GM12801 (cell line): Measurements from ENCODE around the gene FAM20C.

Experiments
- CTCF ChIP-seq: IDR thresholded peaks from one replicate; pipeline ENCODE4 v1.5.1; 2011; ENCODE audit warnings: control low read depth; ENCODE audit not compliant: insufficient read length; ENCODE audit errors: extremely low read depth

FAM20C gene

GRCh38 chr7:247181-247580 is 54.8 kb downstream of the FAM20C start:
- no peak for TF ChIP-seq CTCF

- no peak for TF ChIP-seq CTCF
Measured at GRCh38 chr7:247636-248035, 55.3 kb downstream of the FAM20C start.

GRCh38 chr7:248732-249435 is 56.5 kb downstream of the FAM20C start:
- no peak for TF ChIP-seq CTCF

GRCh38 chr7:249989-250388 is 57.6 kb downstream of the FAM20C start:
- no peak for TF ChIP-seq CTCF

- TF ChIP-seq CTCF: no peak
Measured at GRCh38 chr7:250523-250922, 58.2 kb downstream of the FAM20C start.

GRCh38 chr7:251005-251404 is 58.6 kb downstream of the FAM20C start:
- TF ChIP-seq CTCF: no peak

- no peak for TF ChIP-seq CTCF
Measured at GRCh38 chr7:251446-252175, 59.2 kb downstream of the FAM20C start.
